Esophagus squamous epithelium (tissue), 5 donors: ENCODE data around the gene GPR137. TPM values are rescaled to one million over a fixed set of nuclear protein-coding genes. Genes with fewer than 3 reads are reported as not detected.

Experiments
- DNase-seq: peaks from one replicate; lab custom pipeline; 2025; lab: John Stamatoyannopoulos, UW
- H3K27ac ChIP-seq, 4 donors: fragments of 200-600 bp; sonication (generic); one replicate each; pipeline ENCODE4 v1.5.1; 2016 to 2019; ENCODE audit warnings: mild to moderate bottlenecking in 1 of 4
- H3K27me3 ChIP-seq, 4 donors: fragments of 200-600 bp; sonication (generic); 1 replicate in 3 of 4; 2 replicates in 1 of 4; pipeline versions ENCODE4 v1.5.1 to v1.6.0; 2017 to 2021; ENCODE audit warnings: antibody characterized with exemption in 1 of 4
- H3K36me3 ChIP-seq, 3 donors: fragments of 200-600 bp; sonication (generic); one replicate each; pipeline ENCODE4 v1.5.1; 2016 to 2019
- H3K4me1 ChIP-seq, 3 donors: fragments of 200-600 bp; sonication (generic); one replicate each; pipeline ENCODE4 v1.5.1; 2017 to 2019
- H3K4me3 ChIP-seq, 4 donors: fragments of 200-600 bp; sonication (generic); 1 replicate in 3 of 4; 2 replicates in 1 of 4; pipeline ENCODE4 v1.5.1; 2016 to 2019; ENCODE audit warnings: mild to moderate bottlenecking in 2 of 4, moderate library complexity in 1 of 4
- H3K9me3 ChIP-seq, 3 donors: fragments of 200-600 bp; sonication (generic); one replicate each; pipeline ENCODE4 v1.5.1; 2016 to 2019
- CTCF ChIP-seq, 6 experiments: fragments of 450-650 bp in 4 of 6; fragments of 200-600 bp in 2 of 6; sonication (generic) in 2 of 6; IDR thresholded peaks; one replicate each; pipeline ENCODE4 v1.5.1; 2016 to 2019; ENCODE audit warnings: antibody characterized with exemption in 6 of 6, mild to moderate bottlenecking in 4 of 6, moderate library complexity in 4 of 6
- POLR2A ChIP-seq, 4 donors: fragments of 450-650 bp; IDR thresholded peaks; one replicate each; pipeline ENCODE4 v1.6.1; 2017; ENCODE audit warnings: antibody characterized with exemption in 4 of 4, mild to moderate bottlenecking in 4 of 4, moderate library complexity in 3 of 4
- WGBS, 2 donors: methylation state at CpG; one replicate each; pipeline ENCODE4 v1.1.5; 2018; 5-methylcytosine and 5-hydroxymethylcytosine counted together
- intact Hi-C: fragments of 100-400 bp; cut with DNase I; formaldehyde crosslinking; loops from one replicate; pipeline ENCODE4 v1.15.0; 2022
- total RNA-seq, 4 donors: library from RNA; depleted of rRNA; stranded (reverse); fragments of >200 nt; gene quantifications; one replicate each; pipeline ENCODE4 v1.1.0, GENCODE V29; 2016
- donor health status: DM: yes; HTN: yes; CAD: no.

The GPR137 gene
- total RNA-seq, 4 donors from 2014 or later = 17.5 to 19.9 (median 19.2) TPM

DNA sequence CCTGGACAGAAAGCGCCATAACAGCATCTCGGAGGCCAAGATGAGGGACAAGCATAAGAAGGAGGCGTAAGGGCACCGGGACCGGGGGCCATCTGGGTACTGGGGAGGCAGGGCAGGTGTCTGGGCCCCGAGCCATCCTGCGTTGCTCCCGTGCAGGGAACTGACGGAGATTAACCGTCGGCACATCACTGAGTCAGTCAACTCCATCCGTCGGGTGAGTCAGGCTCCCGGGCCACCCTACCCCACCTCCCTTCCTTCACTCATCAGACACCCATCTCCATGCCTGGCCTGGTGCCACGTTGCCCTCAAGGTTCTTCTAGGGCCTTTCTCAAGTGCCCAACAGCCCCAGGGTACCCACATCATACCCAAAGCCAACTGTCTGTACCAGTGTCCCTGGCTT is 19.3 kb upstream of the GPR137 start:
- Histone ChIP-seq H3K27me3 (no peaks in the 10 kb centered on the region), H3K36me3 (peaks cover 31 to 58% (median 33%) of the 10 kb centered on the region in 3 donors), H3K4me3 (no peak overlapping the region), H3K27ac (peak overlapping the region in 3 of 4 donors; percentile 98 to 99 (median 98)), H3K4me1 (peaks cover 25 to 45% (median 27%) of the 10 kb centered on the region in 3 donors), H3K9me3 (no peaks in the 10 kb centered on the region)
- 58 to 61% methylated on average over 10 to 15 of the region's 15 CpGs for WGBS, 2 donors
- TF ChIP-seq CTCF (IDR thresholded peaks at IDR 0.05) = no peak
- TF ChIP-seq POLR2A (IDR thresholded peaks at IDR 0.05) = no peak
- no peak for DNase-seq
- intact Hi-C loops = no loop called here

DNA sequence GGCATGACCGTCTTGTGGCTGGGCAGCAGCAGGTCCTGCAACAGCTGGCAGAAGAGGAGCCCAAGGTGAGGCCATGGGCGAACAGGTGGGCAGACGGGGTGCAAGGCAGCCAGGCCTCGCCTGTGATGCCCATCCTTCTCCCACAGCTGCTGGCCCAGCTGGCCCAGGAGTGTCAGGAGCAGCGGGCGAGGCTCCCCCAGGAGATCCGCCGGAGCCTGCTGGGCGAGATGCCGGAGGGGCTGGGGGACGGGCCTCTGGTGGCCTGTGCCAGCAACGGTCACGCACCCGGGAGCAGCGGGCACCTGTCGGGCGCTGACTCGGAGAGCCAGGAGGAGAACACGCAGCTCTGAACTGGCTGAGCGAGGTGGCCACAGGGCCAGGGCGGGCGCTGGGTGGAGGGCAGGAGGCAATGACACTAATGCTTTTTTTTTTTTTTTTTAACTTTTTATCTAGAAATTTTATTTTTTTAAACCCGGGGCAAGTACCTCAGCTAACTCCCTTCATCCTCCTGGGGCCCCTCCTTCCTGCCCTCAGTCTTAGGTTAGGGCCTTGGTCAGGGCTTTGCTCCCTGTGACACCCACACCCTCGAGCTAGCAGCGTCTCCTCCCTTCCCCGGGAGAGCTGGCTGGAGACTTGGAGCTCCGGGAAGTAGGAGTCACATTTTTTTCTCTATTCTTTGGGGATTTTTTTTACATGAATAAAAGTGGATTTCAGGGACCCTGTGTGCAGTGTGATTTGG is 18.3 kb upstream of the GPR137 start:
- no peak overlapping the region for H3K4me3 ChIP-seq
- intact Hi-C loops = no loop called here
- no peaks in the 10 kb centered on the region for H3K9me3 ChIP-seq
- H3K27me3 ChIP-seq = no peaks in the 10 kb centered on the region
- H3K4me1 ChIP-seq = peaks cover 31 to 54% (median 32%) of the 10 kb centered on the region in 3 donors
- TF ChIP-seq CTCF (IDR thresholded peaks at IDR 0.05) (no peak), POLR2A (IDR thresholded peaks at IDR 0.05) (no peak)
- peak overlapping the region; percentile 98 to 99 (median 98) for H3K27ac ChIP-seq
- 47 to 64% methylated on average over 13 to 15 of the region's 27 CpGs for WGBS, 2 donors
- no peak for DNase-seq
- H3K36me3 ChIP-seq = peaks cover 23 to 48% (median 27%) of the 10 kb centered on the region in 3 donors

- H3K4me3 ChIP-seq = peak overlapping the region in 3 of 4 donors; percentile 58 to 87 (median 82)
- peak overlapping the region; percentile 98 to 99 (median 98) for H3K27ac ChIP-seq
- WGBS, 2 donors = 29 to 49% methylated on average over 8 to 13 of the region's 23 CpGs
- H3K27me3 ChIP-seq = no peaks in the 10 kb centered on the region
- peaks cover 16 to 39% (median 20%) of the 10 kb centered on the region in 3 donors for H3K36me3 ChIP-seq
- no peak for DNase-seq
- TF ChIP-seq POLR2A (IDR thresholded peaks at IDR 0.05) (no peak), CTCF (IDR thresholded peaks at IDR 0.05) (no peak)
- H3K4me1 ChIP-seq = peaks cover 31 to 57% (median 32%) of the 10 kb centered on the region in 3 donors
- intact Hi-C loops = no loop called here
- no peaks in the 10 kb centered on the region for H3K9me3 ChIP-seq
Measured at GRCh38 chr11:64268025-64268892, 17.4 kb upstream of the GPR137 start.

DNA sequence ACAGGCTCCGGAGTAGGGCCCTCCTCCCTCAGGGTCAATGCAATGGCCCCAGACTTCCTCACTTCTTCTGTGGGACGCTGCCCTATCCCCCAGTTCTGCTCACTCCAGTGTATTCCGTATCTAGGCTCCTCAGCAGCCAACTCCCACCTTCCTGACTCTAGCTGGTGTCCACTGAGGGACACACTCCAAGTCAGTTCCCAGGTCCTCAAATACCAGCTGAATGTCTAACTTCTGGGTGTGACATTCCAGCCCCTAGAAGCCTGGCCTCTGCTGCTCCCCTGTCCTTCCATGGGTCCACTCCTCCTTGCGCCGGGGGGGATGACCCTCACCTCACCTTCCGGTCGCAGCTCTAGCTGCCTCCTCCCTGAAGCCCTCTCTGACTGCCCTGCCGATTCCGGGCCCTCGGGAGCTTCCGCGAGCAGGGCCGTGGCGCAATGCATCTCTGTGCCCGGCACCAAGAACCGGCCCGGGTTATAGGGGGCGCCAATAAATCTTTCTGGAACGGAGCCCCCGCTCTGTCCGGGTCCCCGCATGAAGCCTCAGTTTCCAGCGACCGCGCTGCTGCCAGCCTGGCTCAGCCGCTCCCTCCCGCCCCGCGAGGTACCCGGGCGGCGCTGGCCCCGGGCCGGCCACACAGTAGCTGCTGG is 16.6 kb upstream of the GPR137 start:
- Histone ChIP-seq H3K36me3 (peaks cover 9 to 34% (median 12%) of the 10 kb centered on the region in 3 donors), H3K9me3 (no peaks in the 10 kb centered on the region), H3K27me3 (no peaks in the 10 kb centered on the region), H3K27ac (peak overlapping the region; percentile 98 to 99 (median 98)), H3K4me3 (peak overlapping the region; percentile 58 to 87 (median 76)), H3K4me1 (peaks cover 31 to 63% (median 32%) of the 10 kb centered on the region in 3 donors)
- intact Hi-C loops = no loop called here
- TF ChIP-seq CTCF (IDR thresholded peaks at IDR 0.05) (no peak), POLR2A (IDR thresholded peaks at IDR 0.05) (no peak)
- WGBS, 2 donors = 0 to 2% methylated on average over 7 to 10 of the region's 34 CpGs
- no peak for DNase-seq
